Neural cell (in vitro differentiated cells): ENCODE measurements around the gene CSK.

ENCODE experiments used
- CTCF ChIP-seq: fragments of 450-650 bp; IDR thresholded peaks from 2 replicates; pipeline ENCODE4 v1.5.1; 2014; ENCODE audit warnings: antibody characterized with exemption, mild to moderate bottlenecking, moderate library complexity; ENCODE audit not compliant: poor library complexity, severe bottlenecking
- EP300 ChIP-seq: fragments of 450-650 bp; conservative IDR thresholded peaks from 2 replicates; pipeline ENCODE4 v1.6.1; 2014; ENCODE audit warnings: antibody characterized with exemption, mild to moderate bottlenecking, moderate library complexity; ENCODE audit not compliant: poor library complexity, severe bottlenecking
- EZH2 ChIP-seq: fragments of 200-600, 300-800 bp; shearing (Covaris generic), sonication (generic); IDR thresholded peaks from 2 replicates; pipeline ENCODE4 v1.6.1; 2014; ENCODE audit warnings: antibody characterized with exemption, low read length, borderline replicate concordance, mild to moderate bottlenecking; ENCODE audit not compliant: insufficient read depth, poor library complexity, severe bottlenecking
- POLR2AphosphoS5 ChIP-seq: IDR thresholded peaks from 2 replicates; pipeline ENCODE4 v1.6.1; 2012
- RAD21 ChIP-seq: fragments of 450-650 bp; conservative IDR thresholded peaks from 2 replicates; pipeline ENCODE4 v1.6.1; 2014; ENCODE audit warnings: antibody characterized with exemption, mild to moderate bottlenecking, moderate library complexity
- REST ChIP-seq: IDR thresholded peaks from 2 replicates; pipeline ENCODE4 v1.6.1; 2012; ENCODE audit warnings: borderline replicate concordance
- SMC3 ChIP-seq: fragments of 450-650 bp; conservative IDR thresholded peaks from 2 replicates; pipeline ENCODE4 v1.6.1; 2014; ENCODE audit warnings: antibody characterized with exemption, mild to moderate bottlenecking, moderate library complexity; ENCODE audit not compliant: poor library complexity
- TAF1 ChIP-seq: IDR thresholded peaks from 2 replicates; pipeline ENCODE4 v1.6.1; 2012; ENCODE audit warnings: low read depth

DNA sequence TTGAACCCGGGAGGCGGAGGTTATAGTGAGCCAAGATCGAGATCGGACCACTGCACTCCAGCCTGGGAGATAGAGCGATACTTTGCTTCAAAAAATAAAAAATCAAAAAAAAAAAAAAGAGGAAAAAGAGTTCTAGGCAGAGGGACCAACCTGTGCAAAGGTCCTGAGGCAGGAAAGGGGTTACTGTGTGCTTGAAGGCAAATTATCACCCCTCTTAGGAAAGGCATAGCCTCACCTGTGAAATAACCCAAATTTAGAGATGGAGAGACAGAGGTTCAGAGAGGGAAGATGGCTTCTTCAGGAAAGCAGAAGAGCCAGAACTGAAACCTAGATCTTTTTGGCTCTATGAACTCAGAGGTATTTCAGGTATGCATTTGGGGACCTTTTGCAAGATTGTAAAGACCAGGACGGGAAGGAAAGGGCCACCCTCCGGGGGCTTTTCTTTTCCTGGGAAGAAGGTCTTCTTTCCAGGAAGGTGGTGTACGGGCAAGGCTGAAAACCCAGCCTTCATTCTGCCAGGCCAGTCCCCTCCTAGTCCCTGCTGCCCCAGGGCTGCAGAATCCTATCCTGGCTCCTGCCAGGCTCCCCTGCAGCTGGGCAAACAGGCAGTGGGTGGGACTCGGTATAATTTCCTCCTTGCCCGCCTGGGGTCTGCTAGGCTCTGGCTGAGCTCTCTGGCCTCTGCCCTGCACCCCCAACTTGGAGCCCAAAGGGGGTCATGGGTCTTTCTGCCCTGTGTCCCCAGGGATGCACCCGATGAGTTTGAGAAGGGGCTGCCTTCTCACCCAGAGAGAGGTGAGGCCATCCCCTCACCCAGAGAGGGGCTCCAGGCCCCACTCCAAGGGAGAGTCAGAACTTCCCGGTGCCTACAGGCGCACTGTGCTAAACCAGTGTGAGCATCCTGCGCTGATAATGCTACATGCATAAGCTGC lies 14.4 kb upstream of the CSK start:
- TF ChIP-seq EZH2 = no peak
- no peak for TF ChIP-seq CTCF
- no peak for TF ChIP-seq REST
- TF ChIP-seq TAF1 = no peak
- TF ChIP-seq RAD21 = no peak
- TF ChIP-seq SMC3 = no peak
- TF ChIP-seq POLR2AphosphoS5 = no peak
- TF ChIP-seq EP300 = no peak
